Upper lobe of left lung (tissue), 4 donors: ENCODE measurements around the gene PDE4D.

Source experiments
- CTCF ChIP-seq, 6 experiments: fragments of 450-650 bp in 4 of 6; fragments of 200-600 bp in 2 of 6; sonication (generic) in 2 of 6; IDR thresholded peaks; one replicate each; pipeline ENCODE4 v1.5.1; 2016 to 2019; ENCODE audit warnings: antibody characterized with exemption in 6 of 6
- EP300 ChIP-seq, 4 donors: sonication (generic); formaldehyde crosslinking; IDR thresholded peaks; one replicate each; pipeline ENCODE4 v1.5.1; 2017; ENCODE audit warnings: antibody characterized with exemption in 4 of 4, control low read depth in 2 of 4
- POLR2A ChIP-seq, 4 donors: fragments of 450-650 bp; IDR thresholded peaks; one replicate each; pipeline ENCODE4 v1.5.1; 2016 to 2017; ENCODE audit warnings: antibody characterized with exemption in 4 of 4, mild to moderate bottlenecking in 2 of 4
- POLR2AphosphoS5 ChIP-seq, 2 donors: sonication (generic); formaldehyde crosslinking; IDR thresholded peaks; one replicate each; pipeline ENCODE4 v1.5.1; 2017; ENCODE audit warnings: antibody characterized with exemption in 2 of 2

DNA sequence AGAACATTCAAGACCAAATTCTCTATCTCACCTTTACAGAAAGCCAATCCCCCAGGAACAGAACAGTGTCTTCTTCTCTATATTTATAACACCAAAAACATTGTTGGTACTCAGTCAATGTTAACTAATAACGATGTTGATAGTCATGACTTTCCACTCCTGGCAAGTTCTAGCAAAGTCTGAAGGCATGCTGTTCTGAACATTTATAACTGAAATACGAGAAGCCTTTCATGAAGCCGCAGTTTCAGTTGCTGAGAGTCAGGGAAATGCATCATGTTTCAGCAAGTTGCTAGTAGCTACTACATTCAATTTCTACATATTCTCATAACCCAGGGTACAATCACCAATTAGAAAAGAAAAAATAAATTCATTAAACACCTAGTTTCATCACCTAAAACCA is 301.4 kb downstream of the PDE4D start:
- no peak for TF ChIP-seq CTCF (IDR thresholded peaks at IDR 0.05)
- no peak for TF ChIP-seq POLR2A (IDR thresholded peaks at IDR 0.05)
- no peak for TF ChIP-seq POLR2AphosphoS5 (IDR thresholded peaks at IDR 0.05)
- TF ChIP-seq EP300 (IDR thresholded peaks at IDR 0.05), result no peak
